Neural cell (in vitro differentiated cells): ENCODE results near the gene DDX54. TPM values are rescaled to one million over a fixed set of nuclear protein-coding genes. Genes with fewer than 3 reads are reported as not detected.
"Not testable (repeated sequence)": the region's sequence is repeated elsewhere in the genome, so short reads cannot be mapped to it uniquely, and the experiment has no call there.

Experiments
- H2AFZ ChIP-seq: fragments of 200-600, 300-800 bp; sonication (generic), shearing (Covaris generic); 2 replicates; pipeline ENCODE4 v1.6.0; 2014; ENCODE audit warnings: low read depth, mild to moderate bottlenecking, antibody characterized with exemption, low read length, moderate library complexity
- H3F3A ChIP-seq: fragments of 200-600 bp; shearing (Covaris generic); 2 replicates; pipeline ENCODE4 v1.6.1; 2016; ENCODE audit warnings: mild to moderate bottlenecking, moderate library complexity, mixed read lengths, antibody characterized with exemption, low read length; ENCODE audit not compliant: insufficient read depth, poor library complexity, severe bottlenecking
- H3K27ac ChIP-seq: fragments of 200-600, 300-800 bp; sonication (generic), shearing (Covaris generic); 2 replicates; pipeline ENCODE4 v1.5.1; 2014; ENCODE audit warnings: mild to moderate bottlenecking, low read length, moderate library complexity
- H3K27me3 ChIP-seq: fragments of 300-800, 200-600 bp; sonication (generic), shearing (Covaris generic); 2 replicates; pipeline ENCODE4 v1.6.0; 2014; ENCODE audit warnings: mild to moderate bottlenecking, low read depth, low read length, moderate library complexity; ENCODE audit not compliant: insufficient read depth
- H3K36me3 ChIP-seq: fragments of 300-800, 200-600 bp; sonication (generic), shearing (Covaris generic); 2 replicates; pipeline ENCODE4 v1.5.1; 2014; ENCODE audit warnings: mild to moderate bottlenecking, antibody characterized with exemption, low read length, moderate library complexity; ENCODE audit not compliant: insufficient read depth
- H3K4me2 ChIP-seq: fragments of 300-800, 200-600 bp; sonication (generic), shearing (Covaris generic); 2 replicates; pipeline ENCODE4 v1.6.0; 2014; ENCODE audit warnings: mild to moderate bottlenecking, low read length
- H3K4me3 ChIP-seq: fragments of 300-800, 200-600 bp; sonication (generic), shearing (Covaris generic); 2 replicates; pipeline ENCODE4 v1.5.1; 2014; ENCODE audit warnings: mild to moderate bottlenecking, low read length, moderate library complexity
- H3K79me2 ChIP-seq: fragments of 200-600 bp; shearing (Covaris generic); replicated peaks from 2 replicates; pipeline ENCODE4 v1.6.0; 2014; ENCODE audit warnings: mild to moderate bottlenecking, low read length, moderate library complexity; ENCODE audit not compliant: insufficient read depth
- H3K9ac ChIP-seq: fragments of 300-800, 200-600 bp; sonication (generic), shearing (Covaris generic); 2 replicates; pipeline ENCODE4 v1.6.1; 2016; ENCODE audit warnings: mild to moderate bottlenecking, low read length, mixed read lengths
- H3K9me2 ChIP-seq: fragments of 200-600 bp; shearing (Covaris generic); 2 replicates; pipeline ENCODE4 v1.6.1; 2016; ENCODE audit warnings: mild to moderate bottlenecking, low read length, mixed read lengths; ENCODE audit not compliant: insufficient read depth
- H3K9me3 ChIP-seq: fragments of 200-600, 300-800 bp; sonication (generic), shearing (Covaris generic); 2 replicates; pipeline ENCODE4 v1.6.1; 2016; ENCODE audit warnings: mild to moderate bottlenecking, mixed run types, low read length, moderate library complexity, mixed read lengths
- H4K20me1 ChIP-seq: fragments of 200-600 bp; shearing (Covaris generic); 2 replicates; pipeline ENCODE4 v1.6.1; 2016; ENCODE audit warnings: mild to moderate bottlenecking, mixed run types; ENCODE audit not compliant: insufficient read depth
- CTCF ChIP-seq: fragments of 450-650 bp; IDR thresholded peaks from 2 replicates; pipeline ENCODE4 v1.5.1; 2014; ENCODE audit warnings: antibody characterized with exemption, mild to moderate bottlenecking, moderate library complexity; ENCODE audit not compliant: poor library complexity, severe bottlenecking
- EP300 ChIP-seq: fragments of 450-650 bp; conservative IDR thresholded peaks from 2 replicates; pipeline ENCODE4 v1.6.1; 2014; ENCODE audit warnings: antibody characterized with exemption, mild to moderate bottlenecking, moderate library complexity; ENCODE audit not compliant: poor library complexity, severe bottlenecking
- EZH2 ChIP-seq: fragments of 200-600, 300-800 bp; shearing (Covaris generic), sonication (generic); IDR thresholded peaks from 2 replicates; pipeline ENCODE4 v1.6.1; 2014; ENCODE audit warnings: antibody characterized with exemption, low read length, borderline replicate concordance, mild to moderate bottlenecking; ENCODE audit not compliant: insufficient read depth, poor library complexity, severe bottlenecking
- MXI1 ChIP-seq: fragments of 450-650 bp; conservative IDR thresholded peaks from 2 replicates; pipeline ENCODE4 v1.6.1; 2014; ENCODE audit warnings: antibody characterized with exemption, mild to moderate bottlenecking; ENCODE audit not compliant: poor library complexity, severe bottlenecking
- POLR2AphosphoS5 ChIP-seq: IDR thresholded peaks from 2 replicates; pipeline ENCODE4 v1.6.1; 2012
- RAD21 ChIP-seq: fragments of 450-650 bp; conservative IDR thresholded peaks from 2 replicates; pipeline ENCODE4 v1.6.1; 2014; ENCODE audit warnings: antibody characterized with exemption, mild to moderate bottlenecking, moderate library complexity
- SMC3 ChIP-seq: fragments of 450-650 bp; conservative IDR thresholded peaks from 2 replicates; pipeline ENCODE4 v1.6.1; 2014; ENCODE audit warnings: antibody characterized with exemption, mild to moderate bottlenecking, moderate library complexity; ENCODE audit not compliant: poor library complexity
- TAF1 ChIP-seq: IDR thresholded peaks from 2 replicates; pipeline ENCODE4 v1.6.1; 2012; ENCODE audit warnings: low read depth
- polyA plus RNA-seq: library from polyadenylated mRNA; depleted of rRNA; stranded (reverse); fragments of >200 nt; gene quantifications from 2 replicates; pipeline ENCODE4 v1.2.3, GENCODE V29; 2014
- TF ChIP-seq, protein P1 (sequence below): IDR thresholded peaks from 2 replicates; pipeline ENCODE4 v1.6.1; 2012; ENCODE audit warnings: borderline replicate concordance

The DDX54 gene
- polyA plus RNA-seq, 1 donor from 2014 or later, result 63.3 TPM

GRCh38 chr12:113118142-113118541, 67.1 kb downstream of the DDX54 start:
- TF ChIP-seq, protein P1, sequence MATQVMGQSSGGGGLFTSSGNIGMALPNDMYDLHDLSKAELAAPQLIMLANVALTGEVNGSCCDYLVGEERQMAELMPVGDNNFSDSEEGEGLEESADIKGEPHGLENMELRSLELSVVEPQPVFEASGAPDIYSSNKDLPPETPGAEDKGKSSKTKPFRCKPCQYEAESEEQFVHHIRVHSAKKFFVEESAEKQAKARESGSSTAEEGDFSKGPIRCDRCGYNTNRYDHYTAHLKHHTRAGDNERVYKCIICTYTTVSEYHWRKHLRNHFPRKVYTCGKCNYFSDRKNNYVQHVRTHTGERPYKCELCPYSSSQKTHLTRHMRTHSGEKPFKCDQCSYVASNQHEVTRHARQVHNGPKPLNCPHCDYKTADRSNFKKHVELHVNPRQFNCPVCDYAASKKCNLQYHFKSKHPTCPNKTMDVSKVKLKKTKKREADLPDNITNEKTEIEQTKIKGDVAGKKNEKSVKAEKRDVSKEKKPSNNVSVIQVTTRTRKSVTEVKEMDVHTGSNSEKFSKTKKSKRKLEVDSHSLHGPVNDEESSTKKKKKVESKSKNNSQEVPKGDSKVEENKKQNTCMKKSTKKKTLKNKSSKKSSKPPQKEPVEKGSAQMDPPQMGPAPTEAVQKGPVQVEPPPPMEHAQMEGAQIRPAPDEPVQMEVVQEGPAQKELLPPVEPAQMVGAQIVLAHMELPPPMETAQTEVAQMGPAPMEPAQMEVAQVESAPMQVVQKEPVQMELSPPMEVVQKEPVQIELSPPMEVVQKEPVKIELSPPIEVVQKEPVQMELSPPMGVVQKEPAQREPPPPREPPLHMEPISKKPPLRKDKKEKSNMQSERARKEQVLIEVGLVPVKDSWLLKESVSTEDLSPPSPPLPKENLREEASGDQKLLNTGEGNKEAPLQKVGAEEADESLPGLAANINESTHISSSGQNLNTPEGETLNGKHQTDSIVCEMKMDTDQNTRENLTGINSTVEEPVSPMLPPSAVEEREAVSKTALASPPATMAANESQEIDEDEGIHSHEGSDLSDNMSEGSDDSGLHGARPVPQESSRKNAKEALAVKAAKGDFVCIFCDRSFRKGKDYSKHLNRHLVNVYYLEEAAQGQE, result no peak
- TF ChIP-seq MXI1, result no peak
- TF ChIP-seq SMC3, result no peak
- no peak for TF ChIP-seq CTCF
- TF ChIP-seq EZH2, result no peak
- TF ChIP-seq EP300, result no peak
- no peak for TF ChIP-seq TAF1
- no peak for TF ChIP-seq RAD21
- TF ChIP-seq POLR2AphosphoS5, result no peak
- Histone ChIP-seq H3K27ac (no peak overlapping the region), H2AFZ (no peak overlapping the region), H3K9me3 (no peaks in the 10 kb centered on the region), H3K27me3 (no peaks in the 10 kb centered on the region), H3F3A (no peaks in the 10 kb centered on the region), H3K79me2 (no peaks in the 10 kb centered on the region), H3K4me3 (no peak overlapping the region), H3K9me2 (no peaks in the 10 kb centered on the region), H3K36me3 (no peaks in the 10 kb centered on the region), H3K9ac (no peak overlapping the region), H3K4me2 (no peak overlapping the region), H4K20me1 (no peaks in the 10 kb centered on the region)

GRCh38 chr12:113117684-113118083, 67.6 kb downstream of the DDX54 start:
- H3K36me3 ChIP-seq, H3K9me2 ChIP-seq, H4K20me1 ChIP-seq, H3K27me3 ChIP-seq, H3K9me3 ChIP-seq, H3F3A ChIP-seq, H3K4me3 ChIP-seq, H3K4me2 ChIP-seq, H3K79me2 ChIP-seq, H3K9ac ChIP-seq, H3K27ac ChIP-seq, H2AFZ ChIP-seq: not testable (repeated sequence)

GRCh38 chr12:113116875-113117274, 68.4 kb downstream of the DDX54 start:
- H3K4me3 ChIP-seq, result no peak overlapping the region
- no peaks in the 10 kb centered on the region for H3K9me3 ChIP-seq
- no peak overlapping the region for H3K27ac ChIP-seq
- H3K36me3 ChIP-seq, result no peaks in the 10 kb centered on the region
- H3K79me2 ChIP-seq, result no peaks in the 10 kb centered on the region
- H3K4me2 ChIP-seq, result no peak overlapping the region
- H4K20me1 ChIP-seq, result no peaks in the 10 kb centered on the region
- no peak overlapping the region for H3K9ac ChIP-seq
- H3K27me3 ChIP-seq, result no peaks in the 10 kb centered on the region
- no peaks in the 10 kb centered on the region for H3K9me2 ChIP-seq
- no peak for TF ChIP-seq SMC3
- TF ChIP-seq MXI1, result no peak
- no peak for TF ChIP-seq CTCF
- TF ChIP-seq RAD21, result no peak
- no peak for TF ChIP-seq EP300
- no peaks in the 10 kb centered on the region for H3F3A ChIP-seq
- H2AFZ ChIP-seq, result no peak overlapping the region
